Epithelial cell of proximal tubule (primary cell): ENCODE results near the gene PTPN6. TPM values are rescaled to one million over a fixed set of nuclear protein-coding genes. Genes with fewer than 3 reads are reported as not detected.

ENCODE experiments used
- DNase-seq: peaks from one replicate; pipeline ENCODE4 v3.0.0-alpha.2; 2011; ENCODE audit warnings: low read depth
- H3K4me3 ChIP-seq: 2 replicates; pipeline ENCODE4 v1.5.1; 2011; ENCODE audit warnings: low read depth, mild to moderate bottlenecking, low read length
- CTCF ChIP-seq: conservative IDR thresholded peaks from 2 replicates; pipeline ENCODE4 v1.5.1; 2012; ENCODE audit warnings: low read depth, mild to moderate bottlenecking, low read length
- total RNA-seq: library from RNA; depleted of rRNA; stranded (reverse); fragments of >200 nt; gene quantifications from 2 replicates; pipeline ENCODE4 v1.2.3, GENCODE V29; 2015

Gene PTPN6
- total RNA-seq, 1 donor from 2014 or later = 37.5 TPM

GRCh38 chr12:6965714-6966113, 14.6 kb downstream of the PTPN6 start:
- no peak for TF ChIP-seq CTCF
- no peak for DNase-seq
- H3K4me3 ChIP-seq = no peak overlapping the region

- no peak overlapping the region for H3K4me3 ChIP-seq
- no peak for DNase-seq
- TF ChIP-seq CTCF = no peak
These were observed 15.2 kb downstream of the PTPN6 start for GRCh38 chr12:6966351-6966750.

GRCh38 chr12:6967651-6968100, 16.5 kb downstream of the PTPN6 start:
- DNase-seq = no peak
- TF ChIP-seq CTCF = no peak
- no peak overlapping the region for H3K4me3 ChIP-seq

GRCh38 chr12:6968426-6968825, 17.3 kb downstream of the PTPN6 start:
- H3K4me3 ChIP-seq = no peak overlapping the region

GRCh38 chr12:6970096-6970527, 19.0 kb downstream of the PTPN6 start:
- no peak for TF ChIP-seq CTCF
- H3K4me3 ChIP-seq = peak overlapping the region; percentile 99

More at GRCh38 chr12:6968426-6968825, 17.3 kb downstream of the PTPN6 start:
- no peak for TF ChIP-seq CTCF
- DNase-seq = no peak

GRCh38 chr12:6974180-6974579, 23.0 kb downstream of the PTPN6 start:
- no peak overlapping the region for H3K4me3 ChIP-seq
- DNase-seq = no peak
- TF ChIP-seq CTCF = no peak

More at GRCh38 chr12:6970096-6970527, 19.0 kb downstream of the PTPN6 start:
- no peak for DNase-seq

- TF ChIP-seq CTCF = no peak
- no peak overlapping the region for H3K4me3 ChIP-seq
- no peak for DNase-seq
These were observed 24.3 kb downstream of the PTPN6 start for GRCh38 chr12:6975297-6976032.
